ELR (cell line): Measurements from ENCODE around the gene KCNJ16.

Experiments
- DNase-seq: peaks from one replicate; pipeline ENCODE4 v3.0.0-alpha.2; 2015; ENCODE audit warnings: low read depth

Gene KCNJ16

GRCh38 chr17:70169709-70170597, 94.9 kb downstream of the KCNJ16 start:
- DNase-seq, result peak; percentile 51

DNA sequence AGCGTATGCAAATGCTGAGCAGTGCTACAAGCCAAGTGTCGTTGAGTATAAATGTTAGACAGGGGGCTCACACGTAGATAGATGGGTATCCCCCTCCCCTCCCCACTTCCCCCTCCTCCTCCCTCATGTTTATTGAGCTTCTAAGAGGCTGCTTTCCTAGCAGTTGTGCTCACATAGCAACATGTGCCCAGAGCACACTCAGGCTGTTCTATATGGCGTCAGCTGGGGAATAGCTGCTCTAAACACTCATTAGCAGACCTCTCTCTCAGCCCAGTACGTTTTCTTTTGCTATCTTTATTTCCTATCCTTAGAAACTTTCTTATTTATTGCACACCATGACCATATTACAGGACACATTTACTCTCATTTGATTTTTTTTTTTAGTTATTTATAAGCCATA, 96.1 kb downstream of the KCNJ16 start:
- DNase-seq, result no peak

GRCh38 chr17:70172449-70172848, 97.4 kb downstream of the KCNJ16 start:
- peak; percentile 30 for DNase-seq

DNA sequence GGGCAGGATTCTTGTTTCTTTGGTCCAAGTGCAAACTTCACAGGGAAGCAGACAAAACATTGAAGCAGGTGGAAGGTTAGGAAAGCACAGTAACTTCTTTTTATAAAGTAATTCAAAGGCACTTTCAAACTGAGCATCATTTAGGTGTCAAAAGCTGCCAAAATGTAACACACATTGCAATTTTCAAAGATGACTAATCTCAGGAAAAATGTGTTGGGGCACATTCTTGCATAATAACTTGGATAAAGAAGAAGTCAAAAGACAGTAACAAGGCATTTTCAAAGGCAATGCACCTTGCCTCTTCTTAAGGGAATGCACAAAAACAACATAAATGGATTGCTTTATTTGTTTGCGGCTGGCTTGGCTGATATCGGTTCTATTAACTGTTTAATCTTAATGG, 97.9 kb downstream of the KCNJ16 start:
- peak; percentile 32 for DNase-seq

DNA sequence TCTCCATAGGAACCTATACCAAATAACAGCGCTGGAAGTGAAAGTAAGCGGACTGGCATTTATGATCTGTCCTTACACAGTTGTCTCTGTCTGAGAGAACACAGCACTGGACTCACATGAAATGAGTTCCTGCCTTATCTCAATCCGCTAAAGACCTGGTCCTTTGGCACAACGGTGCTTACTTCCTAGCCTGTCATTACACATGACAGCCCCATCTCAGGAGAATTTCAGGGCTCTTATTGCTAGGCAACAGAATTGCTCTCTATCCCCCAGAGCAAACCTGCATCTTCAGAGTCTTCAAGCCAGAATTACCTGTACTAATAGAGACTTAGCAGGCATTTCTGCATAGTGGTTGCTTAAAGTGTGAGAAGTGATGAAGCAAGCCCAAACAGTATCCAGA, 98.7 kb downstream of the KCNJ16 start:
- no peak for DNase-seq

DNA sequence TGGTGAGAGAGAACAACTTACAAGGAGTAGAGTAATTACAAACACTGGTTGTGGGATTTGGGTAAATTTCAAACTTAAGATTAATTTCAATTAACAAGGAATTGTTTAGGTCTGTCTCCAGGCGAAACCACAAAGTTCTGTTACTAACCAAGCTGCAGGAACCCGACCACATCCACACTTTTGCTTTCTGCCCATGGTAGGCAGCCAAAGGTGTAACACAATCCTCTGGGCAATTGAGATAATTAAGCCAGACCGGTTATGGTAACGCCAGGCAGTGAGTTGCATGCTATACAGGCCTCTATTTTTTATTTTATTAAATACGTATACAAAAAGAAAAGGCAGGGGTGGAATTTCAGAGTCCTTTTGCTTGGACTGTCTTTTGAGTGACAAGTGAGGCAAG, 106.4 kb downstream of the KCNJ16 start:
- DNase-seq, result no peak

GRCh38 chr17:70181866-70182265, 106.8 kb downstream of the KCNJ16 start:
- peak; percentile 59 for DNase-seq

DNA sequence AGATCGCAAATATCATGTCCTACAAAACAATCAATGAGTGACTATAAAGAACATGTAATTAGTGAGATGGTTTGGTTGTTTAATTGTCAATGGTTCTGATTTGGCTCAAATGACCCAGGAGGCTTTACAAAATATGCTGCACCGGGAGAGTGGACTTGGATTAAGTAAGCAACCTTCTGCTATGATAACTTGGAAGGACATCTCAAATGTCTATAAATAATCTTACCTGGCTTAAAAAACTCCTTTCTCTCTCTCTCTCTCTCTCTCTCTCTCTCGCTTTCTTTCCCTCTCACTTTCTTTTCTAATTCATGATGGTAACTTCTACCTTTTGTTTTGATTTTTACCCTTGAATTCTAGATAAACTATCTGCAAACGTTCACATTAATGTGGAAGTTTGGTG, 108.5 kb downstream of the KCNJ16 start:
- DNase-seq, result no peak

DNA sequence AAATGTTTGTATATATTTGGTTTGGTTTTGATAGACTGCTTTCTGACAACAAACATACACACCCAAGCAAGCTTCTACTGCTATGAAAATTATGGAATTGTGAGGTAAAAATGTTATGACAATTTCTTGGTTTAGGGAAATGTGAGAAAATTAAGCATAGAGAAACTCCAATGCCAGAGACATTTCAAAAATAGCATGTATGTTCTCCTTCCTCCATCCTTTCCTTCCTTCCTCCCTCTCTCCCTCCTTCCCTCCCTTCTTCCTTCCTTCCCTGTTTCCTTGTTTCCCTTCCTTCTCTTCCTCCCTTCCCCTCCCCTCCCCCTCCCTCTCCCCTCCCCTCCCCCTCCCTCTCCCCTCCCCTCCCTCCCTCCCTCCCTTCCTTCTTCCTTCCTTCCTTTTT, 109.2 kb downstream of the KCNJ16 start:
- no peak for DNase-seq

- DNase-seq, result peak; percentile 92
Measured at GRCh38 chr17:70184770-70185169, 109.7 kb downstream of the KCNJ16 start.
